IMR-90 (cell line): ENCODE measurements around the gene RGMA. TPM values are rescaled to one million over a fixed set of nuclear protein-coding genes. Genes with fewer than 3 reads are reported as not detected.

Experiments
- ATAC-seq: fragments of 200-7000 bp; cut with Tn5 transposase; 2 replicates; pipeline ENCODE4 v1.9.1; 2020; ENCODE audit warnings: low read depth, mild to moderate bottlenecking, moderate library complexity
- BruUV-seq: library from RNA; stranded (reverse); fragments of 400-500 nt; replicated peaks from 2 replicates; lab custom pipeline; 2021; lab: Mats Ljungman, UMichigan
- CTCF ChIA-PET: fragments of 300-600 bp; formaldehyde crosslinking; extraction: SDS; loops from one replicate; lab custom pipeline; 2021; ENCODE audit warnings: antibody characterized with exemption; lab: Yijun Ruan, JAX
- POLR2A ChIA-PET: fragments of 300-600 bp; sonication (Branson Sonifier 250); formaldehyde crosslinking; loops from one replicate; lab custom pipeline; 2022; ENCODE audit warnings: antibody characterized with exemption; ENCODE audit not compliant: unreplicated experiment; lab: Charles Lee
- DNase-seq: peaks from one replicate; pipeline ENCODE4 v3.0.0; 2013
- H2AFZ ChIP-seq: replicated peaks from 2 replicates; pipeline ENCODE3; 2013; ENCODE audit warnings: low read length, mild to moderate bottlenecking; ENCODE audit not compliant: poor library complexity
- H2AK5ac ChIP-seq: 2 replicates; pipeline ENCODE4 v1.6.1; 2013; ENCODE audit warnings: low read depth, low read length, inconsistent platforms
- H2AK9ac ChIP-seq: replicated peaks from 2 replicates; pipeline ENCODE3; 2013; ENCODE audit warnings: mild to moderate bottlenecking, low read depth, low read length, moderate library complexity; ENCODE audit not compliant: poor library complexity
- H2BK120ac ChIP-seq: 2 replicates; pipeline ENCODE4 v1.6.1; 2013; ENCODE audit warnings: low read depth, low read length, inconsistent platforms
- H2BK15ac ChIP-seq: 3 replicates; pipeline ENCODE4 v1.6.1; 2013; ENCODE audit warnings: low read depth, low read length, inconsistent platforms
- H2BK20ac ChIP-seq: 2 replicates; pipeline ENCODE4 v1.6.1; 2013; ENCODE audit warnings: low read depth, mild to moderate bottlenecking, inconsistent platforms, low read length, moderate library complexity
- H2BK5ac ChIP-seq: 2 replicates; pipeline ENCODE4 v1.6.1; 2013; ENCODE audit warnings: mild to moderate bottlenecking, low read depth, low read length, inconsistent platforms; ENCODE audit not compliant: poor library complexity, severe bottlenecking
- H3K14ac ChIP-seq: replicated peaks from 2 replicates; pipeline ENCODE4 v1.6.1; 2013; ENCODE audit warnings: low read depth, low read length, inconsistent platforms
- H3K18ac ChIP-seq: 2 replicates; pipeline ENCODE4 v1.6.1; 2013; ENCODE audit warnings: low read depth, low read length, control low read depth
- H3K23ac ChIP-seq: 2 replicates; pipeline ENCODE4 v1.6.1; 2013; ENCODE audit warnings: low read depth, low read length, inconsistent platforms
- H3K27ac ChIP-seq: 2 replicates; pipeline ENCODE4 v1.5.1; 2013; ENCODE audit warnings: mild to moderate bottlenecking, control low read depth, low read length; ENCODE audit not compliant: insufficient read depth
- H3K27me3 ChIP-seq: 2 replicates; pipeline ENCODE4 v1.6.1; 2013; ENCODE audit warnings: low read length; ENCODE audit not compliant: control insufficient read depth, insufficient read depth
- H3K36me3 ChIP-seq: 2 replicates; pipeline ENCODE4 v1.6.1; 2013; ENCODE audit warnings: low read length, mixed read lengths; ENCODE audit not compliant: control insufficient read depth, insufficient read depth
- H3K4ac ChIP-seq: 2 replicates; pipeline ENCODE4 v1.6.1; 2013; ENCODE audit warnings: low read depth, low read length, inconsistent platforms
- H3K4me1 ChIP-seq: 2 replicates; pipeline ENCODE4 v1.6.1; 2013; ENCODE audit warnings: low read length, mixed read lengths; ENCODE audit not compliant: control insufficient read depth, insufficient read depth
- H3K4me2 ChIP-seq: 2 replicates; pipeline ENCODE4 v1.6.1; 2013; ENCODE audit warnings: low read depth, mild to moderate bottlenecking, control low read depth, low read length, moderate library complexity
- H3K4me3 ChIP-seq: 2 replicates; pipeline ENCODE4 v1.5.1; 2013; ENCODE audit warnings: low read depth, mild to moderate bottlenecking, control low read depth, low read length, moderate library complexity; ENCODE audit not compliant: insufficient read depth
- H3K56ac ChIP-seq: 2 replicates; pipeline ENCODE4 v1.6.1; 2013; ENCODE audit warnings: low read length, inconsistent platforms; ENCODE audit not compliant: insufficient read depth; ENCODE audit errors: extremely low read depth
- H3K79me1 ChIP-seq, 2 experiments: 2 replicates each; pipeline ENCODE4 v1.6.1; 2013; ENCODE audit warnings: low read length in 2 of 2, inconsistent platforms in 1 of 2, low read depth in 1 of 2
- H3K9ac ChIP-seq: 2 replicates; pipeline ENCODE4 v1.6.1; 2013; ENCODE audit warnings: low read depth, low read length, control low read depth
- H3K9me1 ChIP-seq: 2 replicates; pipeline ENCODE4 v1.6.1; 2013; ENCODE audit warnings: low read length, inconsistent platforms; ENCODE audit not compliant: insufficient read depth
- H3K9me3 ChIP-seq: 2 replicates; pipeline ENCODE4 v1.6.1; 2013; ENCODE audit warnings: low read length; ENCODE audit not compliant: control insufficient read depth, insufficient read depth
- H4K20me1 ChIP-seq: 2 replicates; pipeline ENCODE4 v1.6.1; 2013; ENCODE audit warnings: low read length, inconsistent platforms; ENCODE audit not compliant: insufficient read depth
- H4K5ac ChIP-seq: 2 replicates; pipeline ENCODE4 v1.6.1; 2013; ENCODE audit warnings: mild to moderate bottlenecking, low read depth, low read length, control low read depth
- H4K8ac ChIP-seq, 2 experiments: 2 replicates each; pipeline ENCODE4 v1.6.1; 2013; ENCODE audit warnings: low read depth in 2 of 2, low read length in 2 of 2, control low read depth in 1 of 2, inconsistent platforms in 1 of 2
- H4K91ac ChIP-seq: 2 replicates; pipeline ENCODE4 v1.6.1; 2013; ENCODE audit warnings: low read depth, low read length, inconsistent platforms; ENCODE audit not compliant: insufficient read depth
- BHLHE40 ChIP-seq: fragments of 150-350 bp; IDR thresholded peaks from 2 replicates; pipeline ENCODE4 v1.6.1; 2016; ENCODE audit warnings: mild to moderate bottlenecking, low read depth, low read length
- CEBPB ChIP-seq: IDR thresholded peaks from 2 replicates; pipeline ENCODE4 v1.6.1; 2012; ENCODE audit warnings: low read depth, low read length, improper control_type of control experiment
- CHD1 ChIP-seq: IDR thresholded peaks from 2 replicates; pipeline ENCODE4 v1.6.1; 2012; ENCODE audit warnings: low read depth, low read length, improper control_type of control experiment
- CTCF ChIP-seq: conservative IDR thresholded peaks from 2 replicates; pipeline ENCODE4 v1.5.1; 2012; ENCODE audit warnings: mild to moderate bottlenecking, low read depth, low read length, improper control_type of control experiment
- FOS ChIP-seq: fragments of 150-350 bp; IDR thresholded peaks from 2 replicates; pipeline ENCODE4 v1.6.1; 2016; ENCODE audit warnings: low read depth, low read length
- MAFK ChIP-seq: IDR thresholded peaks from 2 replicates; pipeline ENCODE4 v1.6.1; 2012; ENCODE audit warnings: low read depth, low read length, improper control_type of control experiment
- MAZ ChIP-seq: IDR thresholded peaks from 2 replicates; pipeline ENCODE4 v1.6.1; 2012; ENCODE audit warnings: low read depth, mild to moderate bottlenecking, low read length, improper control_type of control experiment, moderate library complexity, borderline replicate concordance
- MXI1 ChIP-seq: IDR thresholded peaks from 2 replicates; pipeline ENCODE4 v1.6.1; 2012; ENCODE audit warnings: low read depth, mild to moderate bottlenecking, low read length, moderate library complexity, borderline replicate concordance
- NFE2L2 ChIP-seq: fragments of 150-350 bp; IDR thresholded peaks from 2 replicates; pipeline ENCODE4 v1.6.1; 2016; ENCODE audit warnings: low read depth, mild to moderate bottlenecking, low read length
- POLR2A ChIP-seq: IDR thresholded peaks from 2 replicates; pipeline ENCODE4 v1.6.1; 2012; ENCODE audit warnings: mild to moderate bottlenecking, low read depth, low read length
- RAD21 ChIP-seq: IDR thresholded peaks from 2 replicates; pipeline ENCODE4 v1.6.1; 2012; ENCODE audit warnings: low read length, improper control_type of control experiment
- RCOR1 ChIP-seq: IDR thresholded peaks from 2 replicates; pipeline ENCODE4 v1.6.1; 2012; ENCODE audit warnings: mild to moderate bottlenecking, low read length, improper control_type of control experiment; ENCODE audit not compliant: insufficient replicate concordance
- RFX5 ChIP-seq: IDR thresholded peaks from 2 replicates; pipeline ENCODE4 v1.8.0; 2012; ENCODE audit warnings: low read depth, mild to moderate bottlenecking, low read length, moderate library complexity
- SMC3 ChIP-seq: fragments of 150-350 bp; IDR thresholded peaks from 2 replicates; pipeline ENCODE4 v1.6.1; 2016; ENCODE audit warnings: low read depth, mild to moderate bottlenecking, antibody characterized with exemption, low read length, moderate library complexity
- USF2 ChIP-seq: fragments of 150-350 bp; IDR thresholded peaks from 2 replicates; pipeline ENCODE4 v1.6.1; 2017; ENCODE audit warnings: mild to moderate bottlenecking, antibody characterized with exemption, low read length, low read depth
- WGBS, 2 experiments: methylation state at CpG; one replicate each; pipeline versions ENCODE4 v1.1.5 to v1.1.7; 2013; ENCODE audit warnings: missing lambda C conversion rate in 2 of 2; ENCODE audit not compliant: insufficient read length in 1 of 2; ENCODE audit errors: extremely low coverage in 2 of 2; 5-methylcytosine and 5-hydroxymethylcytosine counted together
- dilution Hi-C: fragments of 300-500 bp; cut with HindIII; formaldehyde crosslinking; loops from one replicate; pipeline ENCODE4 v1.14.3; 2018; ENCODE audit warnings: low sequenced_read_pairs; ENCODE audit not compliant: unreplicated experiment
- in situ Hi-C: fragments of 300-500 bp; cut with MboI; formaldehyde crosslinking; loops from 3 replicates; pipeline ENCODE4 v1.14.3; 2019; ENCODE audit warnings: low sequenced_read_pairs, inconsistent platforms, mixed read lengths
- intact Hi-C: fragments of 100-400 bp; cut with micrococcal nuclease; formaldehyde crosslinking; loops from 2 replicates; pipeline ENCODE4 v1.10.0; 2022
- polyA plus RNA-seq, 3 experiments: library from polyadenylated mRNA; depleted of rRNA; stranded (reverse); fragments of >200 nt; gene quantifications; 2 replicates each; pipeline ENCODE4 v1.2.3, GENCODE V29; 2012; ENCODE audit warnings: low replicate concordance in 1 of 3
- total RNA-seq: library from RNA; depleted of rRNA; stranded (reverse); fragments of >200 nt; gene quantifications from 2 replicates; pipeline ENCODE4 v1.2.3, GENCODE V29; 2012
- TF ChIP-seq, protein P1 (sequence below): fragments of 150-350 bp; IDR thresholded peaks from 2 replicates; pipeline ENCODE4 v1.6.1; 2016; ENCODE audit warnings: low read depth, mild to moderate bottlenecking, low read length, moderate library complexity, borderline replicate concordance

Gene RGMA
- total and polyA plus RNA-seq, 2 of the 4 experiments (the other 2 are of a cell fraction): 0.18 to 0.26 TPM

DNA sequence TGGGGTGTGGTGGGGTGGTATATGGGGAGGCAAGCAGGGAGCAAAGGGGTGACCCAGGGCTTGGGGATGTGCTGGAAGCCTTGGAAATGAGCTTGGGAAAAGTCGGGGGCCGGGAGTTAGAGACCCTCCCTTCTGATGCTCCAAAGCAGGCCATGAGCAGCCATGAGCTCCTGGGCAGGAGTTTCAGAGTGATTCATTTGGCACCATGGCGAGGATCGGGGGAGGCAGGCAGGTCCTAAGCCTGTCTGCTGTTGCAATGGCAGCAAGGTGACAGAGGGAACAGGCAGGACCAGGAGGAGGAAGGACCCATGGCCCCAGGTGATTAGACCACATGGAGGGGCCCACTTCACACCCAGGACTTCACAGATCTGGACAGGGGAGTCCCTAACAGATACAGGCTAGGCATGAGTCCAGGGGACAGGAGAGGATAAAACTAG lies 21.3 kb downstream of the RGMA start:
- intact Hi-C loops (no loop called here), in situ Hi-C loops (no loop called here), dilution Hi-C loops (no loop called here)
- Histone ChIP-seq H2BK20ac (no peak overlapping the region), H3K9me1 (no peaks in the 10 kb centered on the region), H3K18ac (no peak overlapping the region), H3K27ac (no peak overlapping the region), H2BK5ac (no peak overlapping the region), H4K20me1 (no peaks in the 10 kb centered on the region), H3K9me3 (no peaks in the 10 kb centered on the region), H3K79me1 (no peaks in the 10 kb centered on the region), H2AK5ac (no peak overlapping the region), H3K23ac (no peak overlapping the region), H3K4me2 (no peak overlapping the region), H2BK15ac (no peak overlapping the region), H2AFZ (no peak overlapping the region), H3K27me3 (peaks cover 31% of the 10 kb centered on the region), H2AK9ac (no peak overlapping the region), H3K4me3 (no peak overlapping the region), H4K8ac (no peak overlapping the region), H4K5ac (no peak overlapping the region), H4K91ac (no peak overlapping the region), H3K9ac (no peak overlapping the region), H3K4ac (no peak overlapping the region), H3K56ac (no peak overlapping the region), H2BK120ac (no peak overlapping the region), H3K4me1 (no peaks in the 10 kb centered on the region; the same call in 1 of the 2 replicates), H3K36me3 (no peaks in the 10 kb centered on the region), H3K14ac (no peak overlapping the region)
- DNase-seq: no peak
- ChIA-PET POLR2A (no interaction called here), CTCF (interaction anchor here (0.6 kb wide), 1 partner anchor 273 kb away, joined by 4 read pairs; no protein-coding TSS in a partner anchor)
- ATAC-seq: no peak
- BruUV-seq: no TSS peak
- TF ChIP-seq SMC3 (no peak), MXI1 (no peak), RAD21 (no peak), MAZ (no peak), USF2 (no peak), BHLHE40 (no peak), FOS (no peak), CTCF (no peak), MAFK (no peak), NFE2L2 (no peak), CEBPB (no peak), POLR2A (no peak), RCOR1 (no peak), RFX5 (no peak), CHD1 (no peak)
- TF ChIP-seq, protein P1, sequence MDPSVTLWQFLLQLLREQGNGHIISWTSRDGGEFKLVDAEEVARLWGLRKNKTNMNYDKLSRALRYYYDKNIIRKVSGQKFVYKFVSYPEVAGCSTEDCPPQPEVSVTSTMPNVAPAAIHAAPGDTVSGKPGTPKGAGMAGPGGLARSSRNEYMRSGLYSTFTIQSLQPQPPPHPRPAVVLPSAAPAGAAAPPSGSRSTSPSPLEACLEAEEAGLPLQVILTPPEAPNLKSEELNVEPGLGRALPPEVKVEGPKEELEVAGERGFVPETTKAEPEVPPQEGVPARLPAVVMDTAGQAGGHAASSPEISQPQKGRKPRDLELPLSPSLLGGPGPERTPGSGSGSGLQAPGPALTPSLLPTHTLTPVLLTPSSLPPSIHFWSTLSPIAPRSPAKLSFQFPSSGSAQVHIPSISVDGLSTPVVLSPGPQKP: no peak
- WGBS, 2 experiments: 100% methylated on average over 1 of the region's 4 CpGs; no CpG with 5 or more reads in 1 of the 2 experiments
